OCI-LY1 (cell line): ENCODE data around the gene FAM53B.

ENCODE experiments used
- CTCF ChIP-seq: fragments of 200-600 bp; sonication (generic), shearing (Covaris generic); IDR thresholded peaks from 2 replicates; pipeline ENCODE4 v1.5.1; 2017; ENCODE audit warnings: mild to moderate bottlenecking, antibody characterized with exemption, low read length, moderate library complexity, mixed read lengths
- EZH2 ChIP-seq: fragments of 200-600 bp; sonication (generic), shearing (Covaris generic); IDR thresholded peaks from 2 replicates; pipeline ENCODE4 v1.8.0; 2017; ENCODE audit warnings: borderline replicate concordance, mixed run types, mild to moderate bottlenecking, antibody characterized with exemption, low read length, moderate library complexity, mixed read lengths

DNA sequence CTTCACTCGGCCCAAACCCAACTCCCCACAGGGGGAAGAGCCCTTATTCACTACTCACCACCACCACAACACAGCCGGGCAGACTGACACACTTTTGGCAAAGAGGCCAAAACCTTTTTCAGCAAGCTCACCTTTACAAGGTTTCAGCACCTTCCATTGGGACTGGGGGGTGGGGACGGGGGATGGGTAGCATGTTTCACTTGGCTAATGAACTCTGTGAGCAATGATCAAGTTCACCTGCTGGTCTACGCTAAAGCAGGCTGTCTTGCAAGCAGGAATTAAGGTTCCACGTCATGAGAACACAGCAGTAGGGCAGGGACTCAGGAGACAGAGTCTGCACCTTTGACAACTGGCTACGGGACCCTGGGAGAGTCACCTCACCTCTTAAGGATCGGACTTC, 7.0 kb downstream of the FAM53B start:
- TF ChIP-seq CTCF, result no peak
- TF ChIP-seq EZH2, result no peak
